GM10847 (cell line): Measurements from ENCODE around the gene CNGB1.

Source experiments
- POLR2A ChIP-seq: IDR thresholded peaks from 2 replicates; pipeline ENCODE4 v1.6.1; 2011; ENCODE audit not compliant: insufficient read length; ENCODE audit errors: extremely low read depth

Gene CNGB1

GRCh38 chr16:57938484-57938883, 32.4 kb downstream of the CNGB1 start:
- no peak for TF ChIP-seq POLR2A

DNA sequence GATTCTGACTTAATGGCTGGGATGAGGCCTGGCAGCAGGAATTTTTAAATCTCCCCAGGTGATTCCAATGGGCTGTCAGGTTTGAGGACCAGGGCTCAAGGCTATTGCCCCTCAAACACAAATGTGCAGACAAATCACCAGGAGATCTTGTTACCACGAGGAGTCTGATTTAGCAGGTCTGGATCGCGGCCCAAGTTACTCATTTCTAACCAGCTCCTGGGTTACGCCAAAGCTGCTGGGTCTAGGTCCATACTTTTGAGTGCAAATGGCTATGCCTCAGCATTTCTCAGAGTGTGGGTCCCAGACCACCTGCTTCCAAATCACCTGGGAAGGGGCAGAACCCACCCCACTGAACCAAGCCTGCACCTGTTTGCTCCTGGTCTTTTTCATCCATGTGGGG, 33.1 kb downstream of the CNGB1 start:
- TF ChIP-seq POLR2A: no peak

- no peak for TF ChIP-seq POLR2A
Observed at GRCh38 chr16:57935904-57936303, 35.0 kb downstream of the CNGB1 start.

- no peak for TF ChIP-seq POLR2A
Observed at GRCh38 chr16:57930533-57930932, 40.4 kb downstream of the CNGB1 start.

DNA sequence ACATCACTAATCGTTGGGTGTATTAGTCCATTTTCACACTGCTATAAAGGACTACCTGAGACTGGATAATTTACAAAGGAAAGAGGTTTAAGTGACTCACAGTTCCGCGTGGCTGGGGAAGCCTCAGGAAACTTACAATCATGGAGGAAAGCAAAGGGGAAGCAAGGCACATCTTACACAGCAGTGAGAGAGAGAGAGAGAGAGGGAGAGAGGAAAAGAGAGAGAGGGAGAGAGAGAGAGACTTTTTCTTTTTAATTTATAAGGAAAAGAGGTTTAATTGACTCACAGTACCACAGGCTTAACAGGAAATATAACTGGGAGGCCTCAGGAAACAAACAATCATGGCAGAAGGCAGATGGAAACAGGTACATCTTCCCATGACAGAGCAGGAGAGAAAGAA, 41.7 kb downstream of the CNGB1 start:
- no peak for TF ChIP-seq POLR2A

GRCh38 chr16:57926041-57926440, 44.9 kb downstream of the CNGB1 start:
- no peak for TF ChIP-seq POLR2A

DNA sequence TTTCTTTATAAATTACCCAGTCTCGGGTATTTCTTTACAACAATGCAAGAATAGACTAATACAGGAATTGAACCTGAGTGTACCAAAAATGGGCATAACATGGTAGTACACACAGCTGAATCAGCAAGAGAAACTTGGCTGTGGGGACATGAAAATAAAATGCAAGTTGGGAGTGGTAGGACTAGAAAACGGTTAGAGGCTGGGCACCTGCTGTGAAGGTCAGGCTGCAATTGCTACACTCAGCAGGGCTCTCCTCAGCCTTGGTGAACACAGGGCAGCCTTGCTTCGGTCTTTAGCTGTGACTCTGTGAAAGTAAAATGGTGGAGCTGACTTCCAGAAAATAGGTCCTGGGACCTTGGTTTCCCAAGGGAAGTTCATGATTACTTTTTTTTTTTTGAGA, 45.6 kb downstream of the CNGB1 start:
- no peak for TF ChIP-seq POLR2A

- TF ChIP-seq POLR2A: no peak
Observed at GRCh38 chr16:57924514-57924913, 46.4 kb downstream of the CNGB1 start.

DNA sequence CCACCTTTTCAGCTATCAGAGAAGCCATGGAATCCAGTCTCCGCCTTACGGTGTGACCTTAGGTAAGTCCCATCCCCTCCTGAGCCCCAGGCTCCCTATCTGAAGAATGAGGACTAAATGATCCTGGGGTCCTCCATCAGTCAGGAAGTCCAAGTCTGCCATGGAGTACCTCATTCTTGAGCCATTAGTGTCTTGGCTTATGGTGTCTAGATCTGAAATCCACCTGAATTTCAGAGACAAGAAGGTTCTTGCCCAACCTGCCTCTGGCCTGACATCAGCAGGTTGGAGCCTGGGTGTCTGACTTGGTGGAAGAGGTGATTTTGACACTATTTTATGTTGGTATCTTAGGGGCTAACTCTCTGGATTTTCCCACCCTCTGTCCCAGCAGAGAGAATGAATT, 47.1 kb downstream of the CNGB1 start:
- TF ChIP-seq POLR2A: no peak

DNA sequence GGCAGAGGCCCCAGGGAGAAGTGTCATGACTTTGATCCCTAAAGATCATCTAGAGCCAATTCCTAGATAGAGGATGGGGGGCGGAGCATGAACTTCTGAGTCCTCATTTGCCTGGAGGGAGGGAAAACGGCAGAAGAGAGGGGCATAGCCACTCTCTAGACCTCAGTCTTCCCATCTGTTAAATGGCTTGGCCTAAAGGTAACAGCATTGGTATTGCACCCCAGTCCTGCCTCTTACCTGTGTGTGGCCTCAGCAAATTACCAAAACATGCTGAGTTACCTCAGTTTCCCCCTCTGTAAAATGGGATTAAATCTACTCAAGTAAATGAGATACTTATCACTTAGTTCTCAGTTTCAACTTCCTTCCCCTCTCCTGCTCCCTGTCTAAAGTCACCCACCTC, 47.5 kb downstream of the CNGB1 start:
- TF ChIP-seq POLR2A: no peak

- TF ChIP-seq POLR2A: no peak
Observed at GRCh38 chr16:57920880-57921229, 50.1 kb downstream of the CNGB1 start.

DNA sequence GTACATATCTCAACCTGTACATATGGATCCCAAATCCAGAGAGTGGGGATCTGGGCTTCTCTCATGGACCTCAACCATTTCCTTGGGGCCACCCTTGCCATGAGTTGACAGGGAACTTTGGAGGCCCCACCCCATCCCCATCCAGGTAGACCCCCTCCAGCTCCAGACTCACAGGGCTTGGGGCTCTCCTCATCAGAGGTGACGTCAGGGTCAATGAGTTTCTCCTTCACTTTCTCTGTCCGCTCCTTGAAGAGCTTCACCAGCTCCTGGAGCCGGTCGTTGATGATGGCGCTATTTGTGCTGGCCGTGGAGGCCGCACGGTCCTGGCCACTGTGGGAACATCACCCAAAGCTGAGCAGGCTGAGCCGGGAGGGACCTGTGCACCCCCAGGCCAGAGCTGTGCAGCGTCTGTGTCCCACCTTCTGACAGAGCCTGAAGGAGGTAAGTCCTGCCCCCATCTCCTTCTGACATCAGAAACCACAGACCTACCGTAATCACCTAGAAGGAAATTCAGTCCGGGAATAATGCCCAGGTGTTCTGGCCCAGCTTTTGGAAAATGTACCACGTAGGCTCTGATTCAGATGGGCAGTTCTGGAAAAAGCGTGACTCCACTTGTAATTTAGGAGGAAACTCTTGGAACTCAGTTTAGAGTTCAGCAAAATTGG, 50.6 kb downstream of the CNGB1 start:
- TF ChIP-seq POLR2A: no peak

- TF ChIP-seq POLR2A: no peak
Observed at GRCh38 chr16:57918994-57919393, 51.9 kb downstream of the CNGB1 start.

DNA sequence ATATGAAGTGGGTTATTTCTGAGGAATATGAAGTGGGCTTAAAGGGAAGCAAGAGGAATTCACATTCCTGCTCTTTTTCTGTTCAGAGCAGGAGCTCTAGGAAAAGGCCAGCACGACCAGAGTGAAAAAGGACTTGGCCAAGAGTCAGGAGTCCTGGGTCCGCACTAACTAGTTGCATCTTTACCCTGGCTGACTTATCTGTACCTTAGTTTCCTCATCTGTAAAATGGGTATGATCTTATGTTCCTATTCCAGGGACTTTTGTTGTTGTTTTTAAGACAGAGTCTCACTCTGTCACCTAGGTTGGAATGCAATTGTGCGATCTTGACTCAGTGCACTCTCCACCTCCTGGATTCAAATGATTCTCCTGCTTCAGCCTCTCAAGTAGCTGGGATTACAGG, 52.5 kb downstream of the CNGB1 start:
- no peak for TF ChIP-seq POLR2A

DNA sequence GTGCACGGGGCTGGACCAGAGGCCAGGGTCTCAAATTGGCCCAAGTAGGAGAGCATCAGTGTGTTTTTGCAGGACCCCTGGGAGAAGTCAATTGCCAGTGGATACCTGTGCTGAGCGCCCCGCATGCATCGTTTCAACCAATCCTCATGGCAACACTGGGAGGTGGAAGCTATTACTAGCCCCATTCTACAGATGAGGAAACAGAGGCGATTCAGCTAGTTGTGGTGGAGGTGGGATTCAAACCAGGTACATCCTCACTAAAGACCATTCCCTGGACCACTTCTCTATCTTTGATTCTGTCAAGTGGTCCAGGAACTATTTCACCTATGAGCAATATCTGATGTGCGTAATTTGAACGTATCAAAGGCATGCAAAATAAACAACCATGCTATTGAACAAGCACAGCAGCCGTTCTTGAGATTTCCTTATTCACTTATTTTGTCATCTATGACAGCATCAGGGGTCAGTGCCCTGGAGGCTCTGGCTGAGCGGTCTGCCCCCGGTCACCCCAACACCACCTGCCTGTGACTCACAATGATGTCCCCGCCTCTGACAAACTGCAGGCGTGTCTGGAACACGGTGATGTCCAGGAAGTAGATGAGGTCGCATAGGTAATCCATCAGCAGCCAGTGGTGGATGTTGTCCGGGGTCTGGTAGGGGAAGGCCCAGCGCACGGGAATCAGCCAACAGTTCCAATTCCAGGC, 54.0 kb downstream of the CNGB1 start:
- no peak for TF ChIP-seq POLR2A

DNA sequence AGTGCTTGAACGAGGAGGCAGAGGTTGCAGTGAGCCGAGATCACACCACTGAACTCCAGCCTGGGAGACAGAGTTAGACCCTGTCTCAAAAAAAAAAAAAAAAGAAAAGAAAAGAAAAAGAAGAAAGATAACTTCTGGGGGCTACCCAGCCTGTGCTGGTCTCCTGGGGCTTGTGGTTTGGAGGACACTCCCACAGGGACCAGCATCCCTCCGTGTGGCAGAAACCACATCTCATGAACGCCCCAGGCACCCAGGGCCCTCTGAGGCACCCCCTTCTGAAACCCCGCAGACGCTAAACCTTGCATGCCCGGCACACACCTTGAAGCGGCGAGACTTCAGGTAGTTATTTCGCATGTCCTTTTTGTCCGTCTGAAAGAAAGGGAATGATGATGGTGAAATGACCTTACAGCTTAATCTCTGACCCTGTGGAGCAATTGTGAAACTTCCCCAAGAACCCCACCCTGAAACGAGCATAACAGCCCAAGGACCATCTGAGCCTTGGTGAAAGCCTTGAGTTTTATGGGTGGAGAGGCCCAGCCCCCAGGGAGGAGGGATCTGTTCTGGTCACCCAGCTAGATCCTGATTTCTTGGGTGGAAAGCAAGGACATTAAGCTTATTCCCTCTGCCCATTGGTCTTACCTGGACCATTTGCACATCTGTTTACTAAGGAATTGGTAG, 55.0 kb downstream of the CNGB1 start:
- no peak for TF ChIP-seq POLR2A
